Liver (tissue), 9 donors: ENCODE measurements around the gene PCNT. TPM values are rescaled to one million over a fixed set of nuclear protein-coding genes. Genes with fewer than 3 reads are reported as not detected.

Experiments used
- DNase-seq: peaks from one replicate; pipeline ENCODE4 v3.0.0-alpha.2; 2017; ENCODE audit warnings: low spot score
- H3K27ac ChIP-seq, 2 donors: one replicate each; pipeline ENCODE4 v1.7.0; 2013; ENCODE audit warnings: inconsistent platforms in 2 of 2, low read length in 2 of 2, control low read depth in 1 of 2, low read depth in 1 of 2, mild to moderate bottlenecking in 1 of 2
- H3K27me3 ChIP-seq, 4 donors: one replicate each; pipeline versions ENCODE4 v1.6.1 to v1.7.0; 2013; ENCODE audit warnings: low read length in 3 of 4, inconsistent platforms in 1 of 4, mild to moderate bottlenecking in 1 of 4, moderate library complexity in 1 of 4; ENCODE audit not compliant: control insufficient read depth in 4 of 4, insufficient read depth in 4 of 4
- H3K36me3 ChIP-seq, 4 donors: one replicate each; pipeline versions ENCODE4 v1.6.1 to v1.7.0; 2013; ENCODE audit warnings: low read length in 3 of 4, mild to moderate bottlenecking in 3 of 4, low read depth in 1 of 4, moderate library complexity in 1 of 4; ENCODE audit not compliant: control insufficient read depth in 4 of 4, insufficient read depth in 3 of 4
- H3K4me1 ChIP-seq, 4 donors: one replicate each; pipeline versions ENCODE4 v1.6.1 to v1.7.0; 2013; ENCODE audit warnings: low read length in 3 of 4, mild to moderate bottlenecking in 3 of 4, moderate library complexity in 1 of 4; ENCODE audit not compliant: control insufficient read depth in 4 of 4, insufficient read depth in 4 of 4
- H3K4me3 ChIP-seq, 3 donors: one replicate each; pipeline versions ENCODE4 v1.6.1 to v1.7.0; 2013; ENCODE audit warnings: low read length in 3 of 3, control low read depth in 1 of 3, low read depth in 1 of 3, mild to moderate bottlenecking in 1 of 3
- H3K9ac ChIP-seq, 2 donors: one replicate each; pipeline ENCODE4 v1.7.0; 2013; ENCODE audit warnings: low read length in 2 of 2, mild to moderate bottlenecking in 2 of 2, moderate library complexity in 2 of 2, control low read depth in 1 of 2, low read depth in 1 of 2
- H3K9me3 ChIP-seq, 4 donors: one replicate each; pipeline versions ENCODE4 v1.6.1 to v1.7.0; 2013; ENCODE audit warnings: low read length in 3 of 4; ENCODE audit not compliant: control insufficient read depth in 4 of 4
- EGR1 ChIP-seq, 2 donors: IDR thresholded peaks; 2 replicates each; pipeline ENCODE4 v1.6.1; 2016 to 2018; ENCODE audit warnings: antibody characterized with exemption in 2 of 2, low read depth in 2 of 2
- FOXA1 ChIP-seq: IDR thresholded peaks from 2 replicates; pipeline ENCODE4 v1.6.1; 2016; ENCODE audit warnings: antibody characterized with exemption
- FOXA2 ChIP-seq: IDR thresholded peaks from 2 replicates; pipeline ENCODE4 v1.6.1; 2016; ENCODE audit warnings: antibody characterized with exemption
- GABPA ChIP-seq, 2 donors: IDR thresholded peaks in 1 of 2; conservative IDR thresholded peaks in 1 of 2; 2 replicates each; pipeline ENCODE4 v1.6.1; 2016; ENCODE audit warnings: antibody characterized with exemption in 2 of 2, mild to moderate bottlenecking in 1 of 2, moderate library complexity in 1 of 2
- HNF4A ChIP-seq, 2 donors: conservative IDR thresholded peaks; 2 replicates each; pipeline ENCODE4 v1.6.1; 2016; ENCODE audit warnings: antibody characterized with exemption in 2 of 2, mild to moderate bottlenecking in 2 of 2
- HNF4G ChIP-seq: IDR thresholded peaks from 2 replicates; pipeline ENCODE4 v1.6.1; 2016; ENCODE audit warnings: antibody characterized with exemption
- JUND ChIP-seq, 2 donors: IDR thresholded peaks; 2 replicates each; pipeline ENCODE4 v1.6.1; 2016; ENCODE audit warnings: antibody characterized with exemption in 2 of 2
- NR2F2 ChIP-seq: IDR thresholded peaks from 2 replicates; pipeline ENCODE4 v1.6.1; 2016; ENCODE audit warnings: antibody characterized with exemption
- RAD21 ChIP-seq, 2 donors: IDR thresholded peaks; 2 replicates each; pipeline ENCODE4 v1.6.1; 2016; ENCODE audit warnings: antibody characterized with exemption in 2 of 2, mild to moderate bottlenecking in 2 of 2
- RXRA ChIP-seq, 2 donors: IDR thresholded peaks; 2 replicates each; pipeline ENCODE4 v1.6.1; 2017 to 2018; ENCODE audit warnings: antibody characterized with exemption in 2 of 2, mild to moderate bottlenecking in 1 of 2
- SP1 ChIP-seq: IDR thresholded peaks from 2 replicates; pipeline ENCODE4 v1.6.1; 2018; ENCODE audit warnings: antibody characterized with exemption, mild to moderate bottlenecking
- TAF1 ChIP-seq: conservative IDR thresholded peaks from 2 replicates; pipeline ENCODE4 v1.6.1; 2016; ENCODE audit warnings: antibody characterized with exemption, mild to moderate bottlenecking
- YY1 ChIP-seq: IDR thresholded peaks from 2 replicates; pipeline ENCODE4 v1.6.1; 2016; ENCODE audit warnings: antibody characterized with exemption, mild to moderate bottlenecking
- WGBS: extraction: QIAGEN DNeasy Blood & Tissue Kit; methylation state at CpG from one replicate; pipeline ENCODE4 v1.1.7; 2013; 5-methylcytosine and 5-hydroxymethylcytosine counted together
- polyA plus RNA-seq, 2 donors: library from polyadenylated mRNA; stranded (reverse) in 1 of 2; unstranded in 1 of 2; fragments of 200-250 nt in 1 of 2; fragments of >200 nt in 1 of 2; fragmentation: Nextera tagmentation in 1 of 2; extraction: Ambion mirVana in 1 of 2; gene quantifications; one replicate each; pipeline versions ENCODE4 v1.2.1 to v1.2.3, GENCODE V29; 2013 to 2015
- total RNA-seq, 2 donors: library from RNA; depleted of rRNA; stranded (reverse); fragments of >200 nt; gene quantifications; one replicate each; pipeline ENCODE4 v1.2.3, GENCODE V29; 2014
- TF ChIP-seq, protein P1 (sequence below): IDR thresholded peaks from 2 replicates; pipeline ENCODE4 v1.6.1; 2016; ENCODE audit warnings: antibody characterized with exemption
- TF ChIP-seq, protein P2 (sequence below): IDR thresholded peaks from 2 replicates; pipeline ENCODE4 v1.6.1; 2016; ENCODE audit warnings: antibody characterized with exemption
- TF ChIP-seq, protein P3 (sequence below): IDR thresholded peaks from 2 replicates; pipeline ENCODE4 v1.6.1; 2016; ENCODE audit warnings: antibody characterized with exemption, mild to moderate bottlenecking
- TF ChIP-seq, protein P4 (sequence below): fragments of 150-350 bp; IDR thresholded peaks from 2 replicates; pipeline ENCODE4 v1.5.1; 2017; ENCODE audit warnings: improper control_type of control experiment, low read depth, low read length; ENCODE audit not compliant: missing input control
- TF ChIP-seq, protein P5 (sequence below): IDR thresholded peaks from 2 replicates; pipeline ENCODE4 v1.6.1; 2016; ENCODE audit warnings: antibody characterized with exemption
- donor health status: healthy.
- donor health status: healthy.
- donor health status: healthy.
- donor health status: healthy.
- donor health status: healthy.

Gene PCNT
- total and polyA plus RNA-seq, 4 donors = 6.7 to 36.8 (median 15.2) TPM

DNA sequence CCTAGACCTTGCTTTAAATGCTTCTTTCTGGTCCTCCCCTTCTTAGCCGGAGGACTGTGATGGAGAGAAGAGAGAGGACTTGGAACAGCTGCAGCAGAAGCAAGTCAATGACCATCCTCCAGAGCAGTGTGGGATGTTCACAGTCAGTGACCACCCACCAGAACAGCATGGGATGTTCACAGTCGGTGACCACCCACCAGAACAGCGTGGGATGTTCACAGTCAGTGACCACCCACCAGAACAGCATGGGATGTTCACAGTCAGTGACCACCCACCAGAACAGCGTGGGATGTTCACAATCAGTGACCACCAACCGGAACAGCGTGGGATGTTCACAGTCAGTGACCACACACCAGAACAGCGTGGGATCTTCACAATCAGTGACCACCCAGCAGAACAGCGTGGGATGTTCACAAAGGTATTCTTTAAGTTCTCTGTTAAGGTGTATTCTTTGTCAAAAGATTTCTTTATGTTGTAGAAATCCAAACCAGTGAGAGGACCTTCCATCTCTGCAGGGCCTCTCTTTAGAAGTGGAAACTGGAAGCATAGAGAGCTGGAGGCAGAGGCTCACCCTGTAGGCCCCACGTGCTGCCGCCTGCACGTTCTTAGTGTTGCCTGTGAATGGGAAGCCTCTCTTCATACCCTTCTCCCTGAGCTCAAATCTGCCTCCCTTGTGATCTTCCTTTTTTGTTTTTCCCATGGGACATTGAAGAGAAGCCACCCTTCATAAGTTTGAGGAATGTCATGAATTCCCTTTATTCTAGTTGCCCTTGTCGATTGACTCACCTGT is 10.6 kb downstream of the PCNT start:
- H3K9me3 ChIP-seq = no peaks in the 10 kb centered on the region
- peaks cover 6 to 29% (median 16%) of the 10 kb centered on the region in 4 donors for H3K36me3 ChIP-seq
- no peak overlapping the region for H3K27ac ChIP-seq
- WGBS = 94% methylated on average over 12 of the region's 12 CpGs
- H3K4me3 ChIP-seq = no peak overlapping the region
- H3K4me1 ChIP-seq = no peaks in the 10 kb centered on the region
- DNase-seq = no peak
- TF ChIP-seq FOXA2 (no peak), TAF1 (no peak), NR2F2 (no peak), EGR1 (IDR thresholded peaks at IDR 0.05; ENCODE audit: low read depth in 2 of 2) (no peak), JUND (IDR thresholded peaks at IDR 0.05) (no peak), RAD21 (IDR thresholded peaks at IDR 0.05) (no peak), HNF4G (no peak), SP1 (no peak)
- TF ChIP-seq, protein P1, sequence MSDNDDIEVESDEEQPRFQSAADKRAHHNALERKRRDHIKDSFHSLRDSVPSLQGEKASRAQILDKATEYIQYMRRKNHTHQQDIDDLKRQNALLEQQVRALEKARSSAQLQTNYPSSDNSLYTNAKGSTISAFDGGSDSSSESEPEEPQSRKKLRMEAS = no peak
- H3K9ac ChIP-seq = no peak overlapping the region
- no peaks in the 10 kb centered on the region for H3K27me3 ChIP-seq

DNA sequence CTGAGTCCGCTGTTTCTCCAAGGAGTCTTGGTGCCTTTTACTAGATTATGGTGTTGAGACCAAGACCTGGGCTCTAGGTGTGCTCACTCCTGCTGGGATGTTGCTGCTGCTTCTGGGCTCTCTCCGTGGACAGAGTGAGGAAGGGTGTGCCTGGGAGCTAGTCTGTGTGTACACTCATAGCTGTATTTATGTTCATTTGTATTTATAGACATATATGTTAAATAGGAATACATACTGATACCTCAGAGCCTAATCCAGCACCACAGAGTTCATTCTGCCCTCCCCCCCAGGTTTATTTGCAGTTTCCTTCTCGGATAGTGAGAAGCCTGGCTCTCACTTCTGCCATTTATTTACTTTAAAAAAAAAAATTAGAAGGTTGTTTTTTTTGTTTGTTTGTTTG is 12.6 kb downstream of the PCNT start:
- no peaks in the 10 kb centered on the region for H3K4me1 ChIP-seq
- DNase-seq = no peak
- H3K27ac ChIP-seq = no peak overlapping the region
- H3K27me3 ChIP-seq = no peaks in the 10 kb centered on the region
- TF ChIP-seq HNF4A (conservative IDR thresholded peaks at IDR 0.05) (no peak), FOXA2 (no peak), RAD21 (IDR thresholded peaks at IDR 0.05) (no peak), EGR1 (IDR thresholded peaks at IDR 0.05; ENCODE audit: low read depth in 2 of 2) (no peak), FOXA1 (no peak), RXRA (IDR thresholded peaks at IDR 0.05) (no peak), NR2F2 (no peak), GABPA (IDR thresholded peaks at IDR 0.05 in 1 of 2, conservative IDR thresholded peaks at IDR 0.05 in 1 of 2) (no peak), YY1 (no peak), SP1 (no peak), JUND (IDR thresholded peaks at IDR 0.05) (no peak), HNF4G (no peak), TAF1 (no peak)
- TF ChIP-seq, protein P2, sequence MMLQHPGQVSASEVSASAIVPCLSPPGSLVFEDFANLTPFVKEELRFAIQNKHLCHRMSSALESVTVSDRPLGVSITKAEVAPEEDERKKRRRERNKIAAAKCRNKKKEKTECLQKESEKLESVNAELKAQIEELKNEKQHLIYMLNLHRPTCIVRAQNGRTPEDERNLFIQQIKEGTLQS = no peak
- TF ChIP-seq, protein P3, sequence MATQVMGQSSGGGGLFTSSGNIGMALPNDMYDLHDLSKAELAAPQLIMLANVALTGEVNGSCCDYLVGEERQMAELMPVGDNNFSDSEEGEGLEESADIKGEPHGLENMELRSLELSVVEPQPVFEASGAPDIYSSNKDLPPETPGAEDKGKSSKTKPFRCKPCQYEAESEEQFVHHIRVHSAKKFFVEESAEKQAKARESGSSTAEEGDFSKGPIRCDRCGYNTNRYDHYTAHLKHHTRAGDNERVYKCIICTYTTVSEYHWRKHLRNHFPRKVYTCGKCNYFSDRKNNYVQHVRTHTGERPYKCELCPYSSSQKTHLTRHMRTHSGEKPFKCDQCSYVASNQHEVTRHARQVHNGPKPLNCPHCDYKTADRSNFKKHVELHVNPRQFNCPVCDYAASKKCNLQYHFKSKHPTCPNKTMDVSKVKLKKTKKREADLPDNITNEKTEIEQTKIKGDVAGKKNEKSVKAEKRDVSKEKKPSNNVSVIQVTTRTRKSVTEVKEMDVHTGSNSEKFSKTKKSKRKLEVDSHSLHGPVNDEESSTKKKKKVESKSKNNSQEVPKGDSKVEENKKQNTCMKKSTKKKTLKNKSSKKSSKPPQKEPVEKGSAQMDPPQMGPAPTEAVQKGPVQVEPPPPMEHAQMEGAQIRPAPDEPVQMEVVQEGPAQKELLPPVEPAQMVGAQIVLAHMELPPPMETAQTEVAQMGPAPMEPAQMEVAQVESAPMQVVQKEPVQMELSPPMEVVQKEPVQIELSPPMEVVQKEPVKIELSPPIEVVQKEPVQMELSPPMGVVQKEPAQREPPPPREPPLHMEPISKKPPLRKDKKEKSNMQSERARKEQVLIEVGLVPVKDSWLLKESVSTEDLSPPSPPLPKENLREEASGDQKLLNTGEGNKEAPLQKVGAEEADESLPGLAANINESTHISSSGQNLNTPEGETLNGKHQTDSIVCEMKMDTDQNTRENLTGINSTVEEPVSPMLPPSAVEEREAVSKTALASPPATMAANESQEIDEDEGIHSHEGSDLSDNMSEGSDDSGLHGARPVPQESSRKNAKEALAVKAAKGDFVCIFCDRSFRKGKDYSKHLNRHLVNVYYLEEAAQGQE = no peak
- TF ChIP-seq, protein P4, sequence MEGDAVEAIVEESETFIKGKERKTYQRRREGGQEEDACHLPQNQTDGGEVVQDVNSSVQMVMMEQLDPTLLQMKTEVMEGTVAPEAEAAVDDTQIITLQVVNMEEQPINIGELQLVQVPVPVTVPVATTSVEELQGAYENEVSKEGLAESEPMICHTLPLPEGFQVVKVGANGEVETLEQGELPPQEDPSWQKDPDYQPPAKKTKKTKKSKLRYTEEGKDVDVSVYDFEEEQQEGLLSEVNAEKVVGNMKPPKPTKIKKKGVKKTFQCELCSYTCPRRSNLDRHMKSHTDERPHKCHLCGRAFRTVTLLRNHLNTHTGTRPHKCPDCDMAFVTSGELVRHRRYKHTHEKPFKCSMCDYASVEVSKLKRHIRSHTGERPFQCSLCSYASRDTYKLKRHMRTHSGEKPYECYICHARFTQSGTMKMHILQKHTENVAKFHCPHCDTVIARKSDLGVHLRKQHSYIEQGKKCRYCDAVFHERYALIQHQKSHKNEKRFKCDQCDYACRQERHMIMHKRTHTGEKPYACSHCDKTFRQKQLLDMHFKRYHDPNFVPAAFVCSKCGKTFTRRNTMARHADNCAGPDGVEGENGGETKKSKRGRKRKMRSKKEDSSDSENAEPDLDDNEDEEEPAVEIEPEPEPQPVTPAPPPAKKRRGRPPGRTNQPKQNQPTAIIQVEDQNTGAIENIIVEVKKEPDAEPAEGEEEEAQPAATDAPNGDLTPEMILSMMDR = no peak
- TF ChIP-seq, protein P5, sequence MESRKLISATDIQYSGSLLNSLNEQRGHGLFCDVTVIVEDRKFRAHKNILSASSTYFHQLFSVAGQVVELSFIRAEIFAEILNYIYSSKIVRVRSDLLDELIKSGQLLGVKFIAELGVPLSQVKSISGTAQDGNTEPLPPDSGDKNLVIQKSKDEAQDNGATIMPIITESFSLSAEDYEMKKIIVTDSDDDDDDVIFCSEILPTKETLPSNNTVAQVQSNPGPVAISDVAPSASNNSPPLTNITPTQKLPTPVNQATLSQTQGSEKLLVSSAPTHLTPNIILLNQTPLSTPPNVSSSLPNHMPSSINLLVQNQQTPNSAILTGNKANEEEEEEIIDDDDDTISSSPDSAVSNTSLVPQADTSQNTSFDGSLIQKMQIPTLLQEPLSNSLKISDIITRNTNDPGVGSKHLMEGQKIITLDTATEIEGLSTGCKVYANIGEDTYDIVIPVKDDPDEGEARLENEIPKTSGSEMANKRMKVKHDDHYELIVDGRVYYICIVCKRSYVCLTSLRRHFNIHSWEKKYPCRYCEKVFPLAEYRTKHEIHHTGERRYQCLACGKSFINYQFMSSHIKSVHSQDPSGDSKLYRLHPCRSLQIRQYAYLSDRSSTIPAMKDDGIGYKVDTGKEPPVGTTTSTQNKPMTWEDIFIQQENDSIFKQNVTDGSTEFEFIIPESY = no peak
- TF ChIP-seq, protein P1 = no peak
- no peak overlapping the region for H3K4me3 ChIP-seq
- H3K9me3 ChIP-seq = no peaks in the 10 kb centered on the region
- peaks cover 5 to 29% (median 15%) of the 10 kb centered on the region in 4 donors for H3K36me3 ChIP-seq
- WGBS = 95% methylated on average over 3 of the region's 3 CpGs
- no peak overlapping the region for H3K9ac ChIP-seq
